ENCODE data around the gene SMPDL3A.

- TF ChIP-seq CTCF (IDR thresholded peaks at IDR 0.05) = no peak
- no peak for TF ChIP-seq POLR2A (IDR thresholded peaks at IDR 0.05)
These were observed 19.2 kb downstream of the SMPDL3A start for GRCh38 chr6:122808121-122808885.
